ENCODE measurements around the gene AKR1C4. TPM values are rescaled to one million over a fixed set of nuclear protein-coding genes. Genes with fewer than 3 reads are reported as not detected.

The AKR1C4 gene
- total and polyA plus RNA-seq, 8 donors = not detected

GRCh38 chr10:5148678-5149032 is 48.0 kb upstream of the AKR1C4 start:
- no peaks in the 10 kb centered on the region for H3K27me3 ChIP-seq
- no peak for TF ChIP-seq CTCF (IDR thresholded peaks at IDR 0.05)
- TF ChIP-seq EP300 (IDR thresholded peaks at IDR 0.05) = no peak
- no peak for TF ChIP-seq POLR2AphosphoS5 (IDR thresholded peaks at IDR 0.05)
- TF ChIP-seq POLR2A (IDR thresholded peaks at IDR 0.05) = no peak
- H3K36me3 ChIP-seq = no peaks in the 10 kb centered on the region
- peak overlapping the region in 4 of 5 donors; percentile 84 to 88 (median 87) for H3K27ac ChIP-seq
- peaks cover 0 to 9% (median 6%) of the 10 kb centered on the region in 4 donors for H3K4me1 ChIP-seq
- peaks cover 0 to 7% (median 3%) of the 10 kb centered on the region in 4 donors for H3K9me3 ChIP-seq
- 30 to 59% (median 46%) methylated on average over 1 of the region's 1 CpG for WGBS, 5 donors
- intact Hi-C loops (cut with DNase I; ENCODE audit: low total_unique reads) = no loop called here
- no peak overlapping the region for H3K4me3 ChIP-seq
- no peak for DNase-seq

DNA sequence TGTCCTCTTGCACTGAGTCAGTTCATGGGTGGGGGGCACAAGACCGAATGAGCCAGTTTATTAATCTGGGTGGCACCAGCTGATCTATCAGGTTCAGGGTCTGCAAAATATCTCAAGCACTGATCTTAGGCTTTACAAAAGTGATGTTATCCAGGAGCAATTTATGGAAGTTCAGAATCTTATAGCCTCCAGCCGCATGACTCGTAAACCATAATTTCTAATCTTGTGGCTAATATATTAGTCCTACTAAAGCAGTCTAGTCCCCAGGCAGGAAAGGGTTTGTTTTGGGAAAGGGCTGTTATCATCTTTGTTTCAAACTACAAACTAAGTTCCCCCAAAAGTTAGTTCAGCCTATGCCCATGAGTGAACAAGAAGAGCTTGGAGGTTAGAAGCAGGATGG is 45.6 kb upstream of the AKR1C4 start:
- TF ChIP-seq POLR2AphosphoS5 (IDR thresholded peaks at IDR 0.05) = no peak
- no peak for TF ChIP-seq POLR2A (IDR thresholded peaks at IDR 0.05)
- TF ChIP-seq EP300 (IDR thresholded peaks at IDR 0.05) = no peak
- TF ChIP-seq CTCF (IDR thresholded peaks at IDR 0.05) = no peak
- WGBS, 5 donors = 92 to 98% (median 95%) methylated on average over 3 of the region's 3 CpGs

GRCh38 chr10:5155951-5156350 is 40.7 kb upstream of the AKR1C4 start:
- WGBS, 5 donors = 44 to 65% (median 64%) methylated on average over 1 of the region's 1 CpG
- no peak for TF ChIP-seq EP300 (IDR thresholded peaks at IDR 0.05)
- no peak for TF ChIP-seq POLR2A (IDR thresholded peaks at IDR 0.05)
- TF ChIP-seq POLR2AphosphoS5 (IDR thresholded peaks at IDR 0.05) = no peak
- no peak for TF ChIP-seq CTCF (IDR thresholded peaks at IDR 0.05)
- H3K36me3 ChIP-seq = no peaks in the 10 kb centered on the region
- DNase-seq = no peak
- no peak overlapping the region for H3K4me3 ChIP-seq
- intact Hi-C loops (cut with DNase I; ENCODE audit: low total_unique reads) = no loop called here
- no peaks in the 10 kb centered on the region for H3K27me3 ChIP-seq
- H3K4me1 ChIP-seq = no peaks in the 10 kb centered on the region
- H3K9me3 ChIP-seq = peaks cover 0 to 11% (median 3%) of the 10 kb centered on the region in 4 donors
- no peak overlapping the region for H3K27ac ChIP-seq

More for the DNA sequence above, 45.6 kb upstream of the AKR1C4 start:
- Histone ChIP-seq H3K36me3 (no peaks in the 10 kb centered on the region), H3K4me1 (peaks cover 0 to 9% (median 6%) of the 10 kb centered on the region in 4 donors), H3K4me3 (no peak overlapping the region), H3K27me3 (no peaks in the 10 kb centered on the region), H3K9me3 (peaks cover 0 to 7% (median 3%) of the 10 kb centered on the region in 4 donors), H3K27ac (no peak overlapping the region)
- no peak for DNase-seq
- intact Hi-C loops (cut with DNase I; ENCODE audit: low total_unique reads) = no loop called here

DNA sequence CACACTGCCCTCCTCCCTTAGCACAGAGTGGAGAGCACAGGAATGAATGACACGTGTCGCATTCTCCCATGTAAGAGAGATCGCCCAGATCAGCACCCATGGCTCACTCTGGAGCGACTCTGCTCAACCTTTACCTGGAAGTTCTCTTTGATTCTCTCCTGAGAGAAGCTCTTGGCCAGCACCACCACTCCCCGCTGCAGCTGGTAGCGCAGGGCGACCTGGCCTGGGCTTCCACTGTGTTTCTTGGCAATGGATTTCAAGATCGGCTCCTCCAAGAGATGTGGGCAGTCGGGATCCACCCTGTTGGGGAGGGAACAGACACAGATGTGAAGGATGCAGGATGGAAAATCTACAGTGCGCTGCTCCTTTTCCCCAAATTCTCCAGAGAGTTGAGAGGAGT is 39.1 kb upstream of the AKR1C4 start:
- Histone ChIP-seq H3K36me3 (no peaks in the 10 kb centered on the region), H3K27me3 (no peaks in the 10 kb centered on the region), H3K27ac (no peak overlapping the region), H3K4me3 (no peak overlapping the region), H3K9me3 (peaks cover 0 to 24% (median 12%) of the 10 kb centered on the region in 4 donors), H3K4me1 (no peaks in the 10 kb centered on the region)
- WGBS, 5 donors = 79 to 90% (median 85%) methylated on average over 10 of the region's 10 CpGs
- TF ChIP-seq POLR2A (IDR thresholded peaks at IDR 0.05) (no peak), CTCF (IDR thresholded peaks at IDR 0.05) (no peak)
- intact Hi-C loops (cut with DNase I; ENCODE audit: low total_unique reads) = no loop called here
- DNase-seq = no peak
